Hematopoietic multipotent progenitor cell treated with erythropoietin and hydrocortisone succinate and interleukin-3 and kit ligand, for 17 days (in vitro differentiated cells): Measurements from ENCODE around the gene KRTAP2-3.

ENCODE experiments used
- DNase-seq: peaks from one replicate; pipeline ENCODE4 v3.0.0-alpha.2; 2015; ENCODE audit warnings: low spot score

The KRTAP2-3 gene

DNA sequence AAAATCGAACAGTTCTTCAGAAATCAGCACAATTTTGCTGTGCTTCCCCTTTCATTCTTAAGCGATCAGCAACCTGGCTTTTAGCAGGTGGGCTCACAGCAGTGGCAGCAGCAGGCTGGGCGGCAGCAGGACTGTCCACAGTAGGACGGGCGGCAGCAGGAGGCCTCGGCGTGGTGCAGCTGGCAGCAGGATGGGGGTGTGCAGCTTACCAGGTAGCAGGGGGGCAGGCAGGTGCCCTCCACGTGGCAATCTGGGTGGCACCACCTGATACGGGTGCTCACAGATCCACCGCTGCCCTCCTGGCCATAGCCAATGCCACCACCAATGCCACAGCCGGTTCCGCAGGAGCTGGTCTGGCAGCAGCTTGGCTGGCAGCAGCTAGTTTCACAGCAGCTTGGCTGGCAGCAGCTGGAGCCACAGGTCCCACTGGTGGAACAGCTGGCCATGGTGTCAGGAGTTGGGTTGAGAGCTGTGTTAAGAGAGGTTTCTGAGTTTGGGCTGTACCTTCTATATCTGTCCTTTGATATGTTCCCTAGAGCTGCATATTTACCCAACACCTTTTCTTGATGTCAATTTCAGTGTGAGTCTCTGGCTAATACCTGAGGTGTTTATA is 30.2 kb downstream of the KRTAP2-3 start, which contains the start of gene KRTAP1-4:
TSS of gene KRTAP1-4 (minus strand) at position 563 of the 613 bp plus-strand sequence. CDS start at position 446, 117 bp downstream.
- DNase-seq: no peak

DNA sequence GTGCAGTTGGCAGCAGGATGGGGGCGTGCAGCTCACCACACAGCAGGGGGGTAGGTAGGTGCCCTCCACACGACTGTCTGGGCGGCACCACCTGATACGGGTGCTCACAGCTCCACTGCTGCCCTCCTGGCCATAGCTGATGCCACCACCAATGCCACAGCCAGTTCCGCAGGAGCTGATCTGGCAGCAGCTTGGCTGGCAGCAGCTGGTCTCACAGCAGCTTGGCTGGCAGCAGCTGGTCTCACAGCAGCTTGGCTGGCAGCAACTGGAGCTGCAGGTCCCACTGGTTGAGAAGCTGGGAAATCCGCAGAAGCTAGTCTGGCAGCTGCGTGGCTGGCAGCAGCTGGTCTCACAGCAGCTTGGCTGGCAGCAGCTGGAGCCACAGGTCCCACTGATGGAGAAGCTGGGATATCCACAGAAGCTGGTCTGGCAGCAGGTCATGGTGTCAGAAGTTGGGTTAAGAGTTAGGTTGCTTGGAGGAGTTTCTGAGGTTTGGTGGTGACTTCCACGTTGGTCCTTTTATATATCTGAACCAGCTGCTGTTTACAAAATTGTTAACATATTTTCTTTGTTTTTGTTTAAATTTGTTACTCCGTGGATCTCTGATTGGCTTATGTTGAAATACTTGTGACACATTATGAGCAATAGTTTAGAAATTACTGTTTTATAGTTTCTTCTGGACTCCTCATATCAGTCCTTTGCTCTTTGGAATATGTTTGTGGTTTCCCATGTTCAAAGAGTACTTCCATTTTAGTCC is 33.0 kb downstream of the KRTAP2-3 start, which contains the start of gene KRTAP1-5:
TSS of gene KRTAP1-5 (minus strand) at position 494 of the 757 bp plus-strand sequence. CDS start at position 441, 53 bp downstream.
- DNase-seq: no peak

DNA sequence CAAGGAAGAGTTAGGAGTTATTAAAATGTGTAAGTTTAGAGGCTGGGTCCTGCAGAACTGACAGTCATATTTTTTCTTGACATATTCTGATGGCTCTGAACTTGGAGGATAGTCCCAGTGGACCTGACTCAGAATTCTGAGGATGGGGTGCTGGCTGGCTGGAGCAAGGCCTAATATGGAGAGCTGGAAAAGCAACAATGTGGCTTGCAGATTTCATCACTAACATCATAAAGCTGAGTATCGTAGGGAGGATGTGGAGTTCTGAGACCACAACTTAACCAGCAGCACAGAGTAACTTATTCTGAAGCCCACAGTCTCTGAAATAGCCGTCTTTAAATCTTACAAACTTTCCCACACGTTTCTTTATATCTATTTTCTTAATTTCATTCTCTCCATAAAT is 35.2 kb downstream of the KRTAP2-3 start:
- DNase-seq: no peak

DNA sequence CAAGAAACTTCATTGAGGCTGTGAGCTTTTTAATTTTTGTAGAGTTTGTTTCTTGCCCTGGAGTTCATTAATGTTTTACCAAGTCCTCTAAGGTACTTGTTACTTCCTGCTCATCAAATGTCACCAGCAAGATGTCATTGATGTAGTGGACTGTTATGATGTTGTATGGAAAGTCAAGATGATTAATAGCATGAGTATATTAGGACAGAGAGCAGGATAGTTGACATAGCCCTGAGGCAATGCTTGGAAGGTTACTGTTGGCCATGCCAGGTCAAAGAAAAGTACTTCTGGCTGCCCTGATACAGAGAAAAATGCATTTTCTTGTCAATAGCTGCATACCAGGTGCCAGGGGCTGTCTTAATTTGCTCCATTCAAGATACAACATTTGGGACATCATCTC is 39.6 kb downstream of the KRTAP2-3 start:
- DNase-seq: no peak

DNA sequence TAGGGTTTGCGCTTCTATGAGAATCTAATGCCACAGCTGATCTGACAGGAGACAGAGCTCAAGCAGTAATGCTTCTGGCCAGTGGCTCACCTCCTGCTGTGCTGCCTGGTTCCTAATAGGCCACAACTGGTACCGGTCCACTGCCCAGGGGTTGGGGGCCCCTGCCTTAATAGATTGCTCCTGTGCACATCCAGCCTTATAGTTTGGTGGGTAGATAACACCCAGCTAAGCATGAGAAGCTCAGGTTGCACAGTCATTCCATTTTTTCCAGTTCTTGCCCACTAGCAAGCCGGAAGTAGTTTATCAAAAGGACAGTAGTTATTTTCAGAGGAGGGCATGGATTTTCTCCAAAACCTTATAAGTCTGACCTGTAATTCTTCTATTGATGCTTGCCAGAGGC is 40.5 kb downstream of the KRTAP2-3 start:
- DNase-seq: no peak

DNA sequence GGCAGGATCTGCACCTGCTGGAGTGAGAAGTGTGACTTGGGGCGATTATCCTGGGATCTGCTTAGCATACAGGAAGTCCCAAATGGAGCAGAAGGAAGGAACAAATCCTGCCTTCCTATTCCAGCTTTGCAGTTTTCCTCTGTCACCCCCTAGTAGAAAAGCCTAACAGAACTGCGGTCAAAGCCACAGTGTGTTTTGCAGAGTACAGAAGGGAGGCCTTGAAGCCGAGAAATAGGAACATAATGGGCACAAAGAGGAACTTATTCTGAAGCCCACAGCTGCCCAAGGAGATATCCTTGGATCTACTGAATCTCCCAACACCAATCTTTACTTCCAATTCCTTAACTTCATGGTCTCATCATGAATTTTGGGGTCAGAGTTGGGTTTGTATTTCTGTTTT is 41.4 kb downstream of the KRTAP2-3 start:
- no peak for DNase-seq

DNA sequence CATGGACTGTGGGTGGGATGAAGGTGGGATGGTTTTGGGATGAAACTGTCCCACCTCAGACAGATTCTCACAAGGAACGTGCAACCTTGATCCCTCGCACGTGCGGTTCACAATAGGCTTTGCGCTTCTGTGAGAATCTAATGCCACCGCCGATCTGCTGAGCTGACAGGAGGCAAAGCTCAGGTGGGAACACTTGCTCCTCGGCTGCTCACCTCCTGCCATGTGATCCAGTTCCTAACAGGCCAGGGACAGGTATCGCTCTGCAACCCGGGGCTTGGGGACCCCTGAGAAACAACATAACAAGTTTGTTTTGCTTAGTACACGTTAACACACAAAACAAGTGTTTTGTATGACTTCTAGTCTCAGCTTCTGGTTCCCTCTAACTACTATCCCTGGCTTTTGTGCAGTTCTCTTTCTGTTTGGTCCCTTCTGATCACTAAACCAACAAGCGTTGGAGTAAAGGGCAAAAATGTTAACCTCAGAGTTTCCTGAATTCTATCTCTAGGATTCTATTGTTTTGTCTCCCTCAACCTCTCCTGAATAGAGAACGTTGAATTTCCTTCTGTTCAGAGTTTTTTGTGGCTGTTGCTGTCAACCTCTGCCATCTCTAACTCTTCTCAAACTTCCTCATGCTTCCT is 43.2 kb downstream of the KRTAP2-3 start:
- no peak for DNase-seq

DNA sequence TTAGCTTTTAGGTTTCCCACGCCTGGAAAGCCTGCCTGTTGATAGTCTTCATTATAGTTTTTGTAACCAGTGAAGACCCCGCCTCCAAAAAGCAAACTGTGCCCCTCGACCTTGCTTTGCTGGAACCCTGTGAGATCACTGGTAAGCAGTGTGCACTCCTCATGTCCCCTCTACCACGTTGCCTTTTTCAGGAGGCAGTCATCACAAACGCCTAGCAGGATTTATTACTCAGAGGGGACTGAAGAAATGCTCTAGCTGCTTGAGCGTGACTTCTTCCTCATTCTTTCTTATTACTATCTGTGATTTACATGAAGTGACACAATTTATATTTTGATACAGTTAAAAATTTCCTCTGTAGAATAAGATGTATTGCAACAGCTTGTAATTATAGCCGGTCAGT is 44.5 kb downstream of the KRTAP2-3 start:
- no peak for DNase-seq

DNA sequence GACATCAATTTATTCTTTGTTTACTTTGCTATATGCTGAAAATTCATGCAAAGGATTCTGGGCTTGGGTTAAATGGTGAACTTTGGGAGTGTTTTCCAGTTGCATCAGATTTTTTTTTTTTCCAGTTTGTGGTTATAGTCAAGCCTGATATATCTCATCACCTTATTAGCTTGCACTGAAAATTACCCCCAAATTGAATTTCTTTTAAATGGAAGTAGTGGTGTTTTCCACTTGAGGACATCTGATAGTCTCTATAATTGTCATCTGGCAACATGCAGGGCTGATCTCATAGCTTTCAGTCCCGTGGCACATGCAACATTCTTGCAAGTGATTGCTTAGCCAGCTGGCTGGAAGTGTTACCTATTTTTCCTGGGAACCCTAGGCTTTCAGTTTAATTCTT is 46.3 kb downstream of the KRTAP2-3 start:
- DNase-seq: no peak

DNA sequence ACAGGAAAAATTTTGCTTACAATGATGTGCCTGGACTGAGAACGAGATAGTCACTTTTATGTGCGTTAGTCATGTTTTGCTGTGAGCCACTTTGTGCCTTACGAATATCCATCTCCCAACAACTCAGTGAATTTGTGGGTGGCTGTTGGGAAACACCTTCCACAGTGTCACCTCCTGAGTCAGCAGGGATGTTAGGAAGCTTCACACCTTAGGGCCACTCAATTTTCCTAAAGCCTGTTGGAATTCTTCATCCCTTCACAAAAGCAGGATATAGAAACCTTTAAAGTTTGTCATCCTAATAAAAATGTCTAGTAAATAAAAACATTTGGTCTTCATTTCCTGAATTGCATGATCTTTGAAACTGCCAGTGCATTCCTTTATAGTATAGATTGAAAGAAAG is 46.7 kb downstream of the KRTAP2-3 start:
- DNase-seq: no peak

DNA sequence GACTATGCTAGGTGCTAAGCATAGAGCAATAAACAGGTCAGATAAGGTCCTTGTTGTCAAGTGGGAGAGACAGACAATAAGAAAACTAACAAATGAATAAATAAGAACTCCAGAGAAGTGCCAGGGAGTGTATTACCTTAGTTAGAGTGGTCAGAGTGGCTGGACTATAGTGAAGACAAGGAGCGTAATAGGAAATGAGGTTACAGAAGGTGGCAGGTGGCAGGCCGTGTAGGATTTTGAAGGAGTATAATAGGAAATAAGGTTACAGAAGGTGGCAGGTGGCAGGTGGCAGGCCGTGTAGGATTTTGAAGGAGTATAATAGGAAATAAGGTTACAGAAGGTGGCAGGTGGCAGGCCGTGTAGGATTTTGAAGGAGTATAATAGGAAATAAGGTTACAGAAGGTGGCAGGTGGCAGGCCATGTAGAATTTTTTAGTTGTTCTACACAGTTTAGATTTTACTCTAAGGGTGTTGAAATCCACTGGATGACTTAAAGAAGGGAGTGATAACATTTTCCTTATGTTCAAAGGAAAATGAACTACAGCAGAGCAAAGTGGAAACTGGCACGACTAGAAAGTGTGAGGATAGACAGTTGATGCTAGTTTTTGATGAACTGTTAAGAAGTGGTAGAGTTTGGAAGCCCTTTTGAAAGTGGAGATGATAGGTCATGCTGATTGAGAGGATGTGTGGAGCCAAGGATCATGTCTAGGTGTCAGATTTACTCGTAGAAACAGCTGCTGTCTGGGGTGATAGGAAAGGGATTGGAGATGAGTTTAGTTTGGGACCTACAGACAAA is 47.4 kb downstream of the KRTAP2-3 start:
- no peak for DNase-seq

DNA sequence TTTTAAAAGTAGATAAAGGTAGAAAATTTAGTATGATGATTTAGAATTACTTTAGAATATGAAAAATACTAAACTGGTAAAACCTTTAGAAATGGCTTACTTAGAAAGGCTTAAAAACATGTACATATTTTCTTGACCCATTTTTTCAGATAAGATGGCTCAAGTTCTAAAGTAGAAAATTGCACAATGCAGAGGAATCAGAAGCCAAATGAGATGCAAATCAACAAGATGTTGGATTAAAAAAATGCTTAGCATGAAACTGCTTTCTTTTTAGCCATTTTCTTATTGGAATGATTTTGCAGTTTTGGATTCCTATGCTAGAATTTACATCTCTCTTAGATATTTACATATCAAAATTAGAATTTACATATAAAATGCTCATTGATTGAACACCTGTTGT is 49.5 kb downstream of the KRTAP2-3 start:
- no peak for DNase-seq

DNA sequence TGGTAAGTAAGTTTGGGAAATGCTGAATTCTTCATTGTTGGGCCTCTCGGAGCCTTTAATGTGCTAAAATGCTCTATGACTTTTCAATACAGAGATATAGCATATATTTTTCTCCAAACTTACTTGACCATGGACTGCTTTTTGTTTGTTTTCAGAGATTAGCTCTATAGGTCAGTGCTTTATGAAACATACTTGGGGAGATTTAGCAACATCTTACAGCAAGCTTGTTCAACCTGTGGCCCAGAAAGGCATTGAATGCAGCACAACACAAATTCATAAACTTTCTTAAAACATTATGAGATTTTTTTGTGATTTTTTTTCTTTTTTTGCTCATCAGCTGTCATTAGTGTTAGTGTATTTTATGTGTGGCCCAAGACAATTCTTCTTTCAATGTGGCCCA is 50.0 kb downstream of the KRTAP2-3 start:
- DNase-seq: no peak

DNA sequence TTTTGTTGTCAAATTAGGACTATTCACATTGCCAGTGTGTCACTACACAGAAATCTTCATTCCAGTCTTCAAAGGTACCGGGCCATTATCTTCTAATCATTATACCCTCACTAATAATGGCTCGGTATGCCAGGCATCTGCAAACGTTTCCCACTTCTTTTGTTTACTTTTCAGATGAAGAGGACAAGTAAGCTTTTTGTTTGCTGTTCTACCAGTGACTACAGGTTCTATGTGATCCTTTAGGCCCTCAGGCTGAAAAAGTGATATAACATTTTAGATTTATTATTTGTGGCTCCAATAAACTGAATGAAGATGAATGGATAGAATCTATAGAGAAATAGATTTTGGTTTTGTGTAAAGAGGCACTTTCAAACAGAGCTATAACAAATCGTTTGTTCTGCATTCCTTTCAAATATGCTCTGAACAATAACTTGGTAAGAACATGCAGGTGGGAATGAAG is 50.6 kb downstream of the KRTAP2-3 start:
- DNase-seq: no peak
